AG09319 (cell line): ENCODE measurements around the gene ARMC12.
A peak's percentile ranks its signal among the peaks of the same experiment; 100 is the strongest.
"Not testable (repeated sequence)": the region's sequence is repeated elsewhere in the genome, so short reads cannot be mapped to it uniquely, and the experiment has no call there.

Experiments
- DNase-seq: peaks from one replicate; pipeline ENCODE4 v3.0.0-alpha.2; 2010; ENCODE audit warnings: low read depth; ENCODE audit errors: extremely low read depth
- TF ChIP-seq, protein P1 (sequence below): IDR thresholded peaks from 2 replicates; pipeline ENCODE4 v1.5.1; 2011; ENCODE audit warnings: low read depth, mild to moderate bottlenecking, inconsistent platforms, low read length, moderate library complexity

ARMC12 gene, protein sequence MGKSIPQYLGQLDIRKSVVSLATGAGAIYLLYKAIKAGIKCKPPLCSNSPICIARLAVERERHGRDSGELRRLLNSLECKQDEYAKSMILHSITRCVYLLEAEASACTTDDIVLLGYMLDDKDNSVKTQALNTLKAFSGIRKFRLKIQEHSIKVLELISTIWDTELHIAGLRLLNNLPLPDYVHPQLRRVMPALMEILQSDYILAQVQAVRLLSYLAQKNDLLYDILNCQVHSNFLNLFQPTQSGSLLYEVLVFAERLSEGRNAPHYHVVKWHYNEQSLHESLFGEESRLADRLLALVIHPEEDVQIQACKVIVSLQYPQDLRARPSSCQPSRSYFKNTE

DNA sequence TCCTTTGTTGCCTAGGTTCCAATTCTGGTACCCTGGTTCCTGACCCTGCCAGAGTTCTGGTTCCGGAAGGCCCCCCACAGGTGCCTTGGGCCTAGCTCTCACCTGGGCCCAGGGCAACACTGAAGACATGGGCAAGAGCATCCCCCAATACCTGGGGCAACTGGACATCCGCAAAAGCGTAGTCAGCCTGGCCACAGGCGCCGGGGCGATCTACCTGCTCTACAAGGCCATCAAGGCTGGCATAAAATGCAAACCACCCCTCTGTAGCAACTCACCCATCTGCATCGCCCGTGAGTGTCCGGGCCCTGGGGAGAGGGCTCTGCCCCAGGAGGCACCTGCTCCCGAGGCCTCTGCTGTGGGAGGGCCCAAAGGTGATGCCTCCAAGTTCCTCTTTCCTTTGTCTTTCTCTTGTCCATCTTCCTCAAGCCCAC lies at the start of gene ARMC12:
Gene ARMC12 (plus strand): TSS at position 51 of the 431 bp plus-strand sequence. CDS start 77 bp downstream, at position 128.
- DNase-seq, result no peak
- TF ChIP-seq, protein P1, sequence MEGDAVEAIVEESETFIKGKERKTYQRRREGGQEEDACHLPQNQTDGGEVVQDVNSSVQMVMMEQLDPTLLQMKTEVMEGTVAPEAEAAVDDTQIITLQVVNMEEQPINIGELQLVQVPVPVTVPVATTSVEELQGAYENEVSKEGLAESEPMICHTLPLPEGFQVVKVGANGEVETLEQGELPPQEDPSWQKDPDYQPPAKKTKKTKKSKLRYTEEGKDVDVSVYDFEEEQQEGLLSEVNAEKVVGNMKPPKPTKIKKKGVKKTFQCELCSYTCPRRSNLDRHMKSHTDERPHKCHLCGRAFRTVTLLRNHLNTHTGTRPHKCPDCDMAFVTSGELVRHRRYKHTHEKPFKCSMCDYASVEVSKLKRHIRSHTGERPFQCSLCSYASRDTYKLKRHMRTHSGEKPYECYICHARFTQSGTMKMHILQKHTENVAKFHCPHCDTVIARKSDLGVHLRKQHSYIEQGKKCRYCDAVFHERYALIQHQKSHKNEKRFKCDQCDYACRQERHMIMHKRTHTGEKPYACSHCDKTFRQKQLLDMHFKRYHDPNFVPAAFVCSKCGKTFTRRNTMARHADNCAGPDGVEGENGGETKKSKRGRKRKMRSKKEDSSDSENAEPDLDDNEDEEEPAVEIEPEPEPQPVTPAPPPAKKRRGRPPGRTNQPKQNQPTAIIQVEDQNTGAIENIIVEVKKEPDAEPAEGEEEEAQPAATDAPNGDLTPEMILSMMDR, result no peak

DNA sequence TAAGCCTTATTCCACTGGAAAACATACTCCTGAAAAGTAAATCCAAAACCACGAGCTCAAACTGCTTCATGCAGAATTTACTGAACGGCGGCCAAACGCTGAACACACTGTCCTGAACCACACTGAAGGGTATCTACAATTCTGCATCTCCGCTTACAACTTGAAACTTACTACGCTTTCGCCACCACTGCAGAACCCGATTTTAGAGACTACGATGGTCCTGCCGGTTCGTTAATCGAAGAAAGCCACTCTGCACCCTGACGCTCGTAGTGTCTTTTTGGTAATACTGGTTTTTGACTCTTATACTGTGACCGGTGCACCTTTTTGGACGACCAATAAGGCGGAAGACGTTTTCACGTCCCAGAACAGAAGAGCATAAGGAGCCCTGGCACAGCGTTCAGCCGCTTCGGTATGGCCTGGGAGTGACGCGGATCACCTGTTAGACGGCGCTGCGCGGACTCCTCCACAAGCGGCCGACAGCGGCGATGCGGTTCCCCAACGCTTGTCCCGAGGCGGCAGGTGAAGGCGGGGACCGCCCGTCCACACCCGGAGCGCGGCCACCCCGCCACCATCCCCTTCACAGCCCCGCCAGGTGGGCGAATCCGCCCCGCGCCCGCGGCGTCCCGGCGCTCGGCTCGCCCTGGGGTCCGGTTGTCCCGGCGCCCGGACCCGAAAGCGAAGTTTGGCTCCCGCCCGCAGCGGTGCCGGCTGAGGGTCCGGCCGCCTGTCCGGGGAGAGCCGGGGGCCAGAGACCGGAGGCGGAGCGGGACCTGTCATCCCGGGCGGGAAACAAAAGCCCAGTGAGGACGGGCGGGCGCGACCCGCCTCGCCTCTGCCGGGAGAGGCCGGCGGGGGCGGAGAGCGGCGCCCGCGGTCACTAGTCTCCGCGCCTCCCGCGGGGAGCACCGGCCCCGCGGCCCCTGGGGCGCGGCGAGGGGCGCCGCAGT lies 48.9 kb upstream of the ARMC12 start:
- TF ChIP-seq, protein P1, result no peak
- no peak for DNase-seq

DNA sequence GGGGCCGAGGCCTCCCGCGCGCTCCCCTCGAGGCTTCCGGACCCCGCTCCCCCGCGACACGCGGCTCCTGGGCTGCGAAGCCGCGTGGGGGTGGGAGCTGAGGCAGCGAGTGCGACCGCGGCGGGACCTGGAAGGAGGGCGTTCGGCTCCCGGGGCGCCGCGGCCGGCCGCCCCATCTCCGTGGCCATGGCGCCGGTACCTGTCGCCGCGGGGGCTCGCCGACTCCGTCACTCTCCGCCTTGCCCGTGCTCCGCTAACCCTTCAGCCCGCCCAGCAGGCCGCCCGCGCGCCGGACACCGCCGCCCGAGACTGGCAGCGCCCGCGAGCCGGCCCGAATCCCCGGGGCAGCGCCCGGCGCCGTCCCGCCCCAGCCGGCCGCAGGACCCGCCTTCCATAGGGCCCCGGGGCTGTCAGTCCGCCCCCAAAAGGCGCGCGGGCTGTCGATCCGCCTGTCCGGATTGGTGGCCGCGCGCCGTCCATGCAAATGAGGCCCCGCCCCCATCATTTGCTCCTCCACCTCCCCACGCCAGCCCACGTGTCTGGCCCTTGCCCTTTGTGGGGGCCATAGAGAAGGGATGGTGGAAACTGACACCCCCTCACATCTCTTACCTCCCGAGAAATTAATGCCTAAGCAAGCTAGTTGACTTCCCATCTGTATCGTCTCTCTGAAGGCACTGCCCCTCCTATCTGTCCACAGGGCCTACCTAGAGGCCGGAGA lies 48.1 kb upstream of the ARMC12 start, which contains the start of gene FKBP5:
Gene FKBP5 (minus strand): TSS at position 311 of the 718 bp plus-strand sequence. CDS start 46,091 bp downstream, outside the sequence.
- peak; percentile 68 for DNase-seq

DNA sequence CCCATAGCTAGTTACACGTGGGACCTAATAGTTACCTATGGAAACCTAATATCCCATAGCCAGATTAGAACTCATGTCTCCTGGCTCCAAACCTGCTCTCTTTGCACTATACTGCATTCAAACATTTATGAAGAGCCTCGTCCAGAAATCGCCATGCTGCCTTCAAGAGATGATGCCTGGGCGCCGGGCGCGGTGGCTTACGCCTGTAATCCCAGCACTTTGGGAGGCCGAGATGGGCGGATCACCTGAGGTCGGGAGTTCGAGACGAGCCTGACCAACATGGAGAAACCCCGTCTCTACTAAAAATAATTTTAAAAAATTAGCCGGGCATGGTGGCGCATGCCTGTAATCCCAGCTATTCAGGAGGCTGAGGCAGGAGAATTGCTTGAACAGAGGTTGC lies 46.8 kb upstream of the ARMC12 start:
- DNase-seq, result not testable (repeated sequence)

More for the DNA sequence above, 48.1 kb upstream of the ARMC12 start, which contains the start of gene FKBP5:
- TF ChIP-seq, protein P1, result no peak

DNA sequence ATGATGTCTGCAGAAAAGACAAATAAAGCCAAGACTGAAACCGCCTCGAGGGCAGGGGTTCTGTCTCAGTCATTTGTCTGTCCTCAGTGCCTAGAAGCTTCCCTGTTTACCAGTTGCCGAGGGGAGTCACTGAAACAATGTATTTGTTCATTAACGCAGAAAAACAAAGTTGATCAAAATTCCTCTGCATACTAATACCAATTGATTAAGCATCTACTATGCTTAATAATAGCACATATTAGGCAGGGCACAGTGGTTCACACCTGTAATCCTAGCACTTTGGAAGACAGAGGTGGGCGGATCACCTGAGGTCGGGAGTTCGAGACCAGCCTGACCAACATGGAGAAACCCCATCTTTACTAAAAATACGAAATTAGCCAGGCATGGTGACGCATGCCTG lies 46.3 kb upstream of the ARMC12 start:
- TF ChIP-seq, protein P1, result no peak
- DNase-seq, result no peak

DNA sequence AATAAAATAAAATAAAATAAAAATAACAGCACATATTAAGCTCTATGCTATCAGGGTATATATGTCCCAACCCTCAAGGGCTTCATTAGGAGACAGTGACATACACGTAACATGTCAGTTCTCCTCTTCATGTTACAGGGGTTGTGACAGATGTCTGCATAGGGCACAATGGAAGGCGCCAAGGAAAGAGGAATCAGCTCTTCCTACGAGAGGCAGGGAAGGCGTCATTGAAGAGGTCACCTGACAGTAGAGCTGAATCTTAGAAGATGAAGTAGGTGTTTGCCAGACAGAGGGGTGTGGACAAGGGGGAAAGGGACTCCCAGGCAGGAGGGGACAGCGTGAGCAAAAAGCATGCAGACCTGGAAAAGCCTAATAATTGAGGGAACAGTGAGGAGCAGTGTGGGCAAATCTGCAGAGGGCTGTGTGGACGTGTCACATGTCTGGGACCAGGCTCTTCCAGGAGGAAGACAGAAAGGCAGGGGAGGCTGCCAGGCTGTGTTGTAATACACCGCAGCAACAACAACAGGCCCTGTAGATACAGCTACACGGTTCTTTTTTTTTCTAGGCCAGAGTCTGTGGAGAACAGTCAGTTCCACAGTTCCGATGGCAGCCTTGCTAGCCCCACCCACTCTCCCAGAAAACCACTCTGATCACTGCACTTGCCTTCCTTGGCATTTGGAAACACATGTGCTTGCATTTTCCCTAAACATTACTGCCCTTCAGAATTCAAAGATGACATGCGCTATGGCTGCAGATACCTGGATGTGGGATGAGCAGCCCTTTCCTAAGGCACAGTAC lies 45.6 kb upstream of the ARMC12 start:
- TF ChIP-seq, protein P1, result no peak
- DNase-seq, result no peak
